ENCODE measurements around the gene FGF10.

FGF10 gene

DNA sequence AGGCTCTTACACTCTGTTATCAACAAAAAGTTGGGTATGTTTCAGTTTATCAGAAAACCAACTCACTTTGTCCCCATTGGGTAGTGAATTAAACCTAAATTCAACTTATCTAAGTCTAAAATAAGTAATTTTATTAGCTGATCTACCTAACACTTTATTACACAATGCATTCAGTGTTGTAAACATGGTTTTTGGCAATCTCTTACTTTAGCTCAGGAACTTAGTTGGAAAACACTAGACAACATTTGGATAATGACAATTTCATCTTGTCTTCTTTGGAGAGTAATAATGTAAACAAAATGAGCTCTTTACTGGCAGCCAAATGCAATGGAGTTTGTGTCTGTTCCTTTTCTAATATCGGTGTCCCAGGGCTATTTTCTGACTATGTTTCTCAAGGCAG is 33.0 kb downstream of the FGF10 start:
- no peak for DNase-seq (ENCODE audit: low read depth)

DNA sequence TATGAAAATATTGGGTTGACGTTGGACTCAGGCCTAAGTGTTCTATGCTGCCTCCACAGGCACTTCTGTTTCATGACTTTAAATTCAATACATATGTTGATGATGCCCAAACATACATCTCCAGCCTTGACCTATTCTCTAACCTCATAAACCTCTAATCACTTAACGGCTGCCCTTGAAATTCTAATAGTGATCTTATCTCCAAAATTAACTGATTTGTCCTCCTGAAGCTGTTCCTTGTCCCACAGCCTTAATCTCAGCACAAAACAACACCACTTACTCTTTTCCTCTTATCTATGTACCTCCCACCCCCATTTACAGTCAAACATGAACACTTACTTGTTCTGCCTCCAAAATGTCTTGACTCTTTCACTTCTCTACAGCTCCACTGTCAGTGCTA is 43.3 kb downstream of the FGF10 start:
- no peak for DNase-seq (ENCODE audit: low read depth)

DNA sequence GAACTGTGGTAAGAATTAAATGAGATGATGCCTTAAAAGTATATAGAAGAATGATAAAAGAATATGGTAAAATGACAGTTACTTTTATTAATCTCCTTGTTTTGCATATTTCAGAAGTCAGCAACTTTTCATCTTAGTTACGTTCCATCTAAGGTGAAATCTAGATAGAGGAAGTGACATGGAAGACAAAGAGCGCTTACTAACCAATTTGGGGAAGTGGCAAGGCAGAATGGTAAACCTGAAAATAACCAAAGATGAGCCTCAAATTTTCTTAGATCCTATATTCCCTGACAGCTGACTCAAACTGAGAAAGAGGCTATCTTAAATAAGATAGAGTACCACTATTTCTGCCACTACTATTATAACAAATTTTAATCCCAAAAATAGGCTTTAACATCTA is 52.5 kb downstream of the FGF10 start:
- no peak for DNase-seq (ENCODE audit: low read depth)

DNA sequence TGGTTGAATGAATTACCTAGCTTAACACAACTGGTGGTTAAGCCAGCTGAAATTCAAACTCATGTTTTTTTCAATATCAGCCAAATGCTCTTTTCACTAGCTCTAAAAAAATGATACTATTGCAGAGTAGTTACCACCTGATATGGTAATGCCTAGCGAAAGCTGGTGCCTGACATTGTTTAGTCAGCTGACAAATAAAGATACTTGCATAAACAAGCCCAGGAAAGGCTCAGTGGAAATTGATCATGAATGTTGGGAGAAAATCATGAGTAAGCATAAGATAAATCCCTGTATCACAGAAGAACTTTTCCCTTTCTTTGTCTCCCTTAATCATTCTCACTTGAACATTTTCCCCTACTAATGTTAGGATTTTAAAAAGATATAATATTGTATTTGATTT is 54.6 kb downstream of the FGF10 start:
- DNase-seq (ENCODE audit: low read depth), result no peak

DNA sequence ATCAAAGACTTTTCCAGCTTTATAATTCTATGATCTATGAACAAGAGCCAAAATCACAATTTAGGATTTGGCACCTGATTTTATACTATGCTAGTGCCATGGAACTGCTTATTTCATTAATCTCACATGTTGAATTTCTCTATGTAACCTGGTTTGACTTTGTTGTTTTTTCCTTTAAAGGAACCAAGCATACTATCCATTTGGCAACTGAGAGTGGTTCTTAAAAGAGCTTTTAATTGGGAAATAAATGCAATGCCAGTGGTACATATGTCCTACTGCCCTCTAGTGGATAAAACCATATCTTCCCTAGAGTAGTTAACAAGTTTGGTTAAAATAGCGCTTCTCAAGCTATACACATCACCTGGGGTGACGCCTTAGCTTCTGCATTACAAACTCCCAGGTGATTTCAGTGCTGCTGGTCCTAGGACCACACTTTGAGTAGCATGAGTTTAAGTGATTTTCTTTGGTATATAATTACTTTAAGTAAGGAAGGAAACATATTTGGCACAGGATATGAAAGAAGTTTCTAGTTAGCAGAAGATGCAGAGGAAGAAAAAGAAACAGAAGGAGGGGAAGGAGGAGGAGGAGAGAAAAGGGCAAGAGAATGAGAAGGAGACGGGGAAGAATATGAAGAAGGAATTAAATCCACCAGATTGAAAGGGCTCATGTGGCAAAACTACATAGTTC is 56.8 kb downstream of the FGF10 start:
- DNase-seq (ENCODE audit: low read depth), result no peak

DNA sequence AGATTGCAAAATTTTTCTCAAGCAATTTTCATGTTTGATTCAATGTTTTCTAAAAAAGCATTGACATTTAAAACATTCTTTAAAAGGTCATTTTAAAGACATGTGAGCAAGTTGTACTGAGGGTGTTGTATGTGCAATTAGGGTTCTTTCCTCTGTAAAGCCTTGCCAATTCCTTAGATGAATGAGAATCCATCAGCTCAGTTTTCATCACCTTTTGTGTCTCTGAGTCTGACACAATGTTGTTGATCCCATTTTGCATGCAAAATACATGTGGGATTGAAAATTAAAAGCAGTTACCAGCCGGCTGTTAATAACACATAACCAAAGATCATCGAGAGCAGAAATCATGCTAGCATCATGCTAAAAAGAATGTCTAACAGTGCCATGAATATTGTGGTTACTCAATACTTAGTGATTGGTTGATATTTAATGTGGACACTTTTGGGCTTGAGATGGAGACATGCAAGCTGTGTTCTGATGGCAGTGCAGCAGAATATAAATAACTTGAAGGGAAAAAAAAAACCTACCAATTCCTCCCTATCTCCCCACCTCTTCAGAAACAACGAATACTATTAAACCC is 57.7 kb downstream of the FGF10 start:
- no peak for DNase-seq (ENCODE audit: low read depth)

DNA sequence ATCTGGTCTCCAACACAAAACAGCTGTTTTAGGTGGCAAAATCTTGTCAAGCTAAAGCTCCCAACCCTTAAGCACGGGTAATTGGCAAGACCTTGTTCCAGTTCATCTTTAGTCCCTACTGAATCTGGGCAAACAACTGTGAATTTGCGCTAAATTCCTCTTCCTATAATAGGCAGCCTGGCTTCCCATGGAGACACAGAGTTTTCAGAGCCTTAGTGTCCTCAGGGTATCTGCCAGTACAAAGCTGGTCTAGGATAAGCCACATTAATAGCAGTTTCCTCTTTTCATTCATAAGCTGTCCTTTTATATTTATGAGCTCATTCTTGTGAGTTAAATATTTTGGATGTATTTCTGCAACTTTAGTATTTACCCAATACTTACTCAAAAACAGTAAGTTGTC is 59.5 kb downstream of the FGF10 start:
- DNase-seq (ENCODE audit: low read depth), result no peak

DNA sequence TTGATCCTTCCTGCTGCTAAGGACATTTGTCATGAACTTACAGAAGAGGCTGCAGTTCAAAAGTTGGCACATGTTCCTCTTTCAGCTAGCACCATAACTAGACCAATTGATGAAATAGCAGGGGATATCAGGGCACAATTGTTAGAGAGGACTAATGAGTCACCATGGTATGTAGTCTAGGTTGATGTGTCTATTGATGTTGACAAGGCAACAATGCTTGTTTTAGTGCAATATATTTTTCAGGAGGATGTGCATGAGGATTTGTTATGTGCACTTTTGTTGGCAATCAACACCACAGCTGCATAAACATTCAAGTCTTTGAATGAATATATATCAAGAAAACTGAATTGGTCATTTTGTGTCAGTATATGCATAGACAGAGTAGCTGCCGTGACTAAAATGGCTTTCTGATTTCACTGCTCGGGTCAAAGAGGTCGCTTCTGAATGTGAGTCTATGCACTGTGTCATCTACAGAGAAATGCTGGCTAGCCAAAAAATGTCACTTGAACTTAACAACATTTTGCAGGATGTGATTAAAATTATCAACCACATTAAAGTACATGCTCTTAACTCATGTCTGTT is 68.0 kb downstream of the FGF10 start:
- no peak for DNase-seq (ENCODE audit: low read depth)

DNA sequence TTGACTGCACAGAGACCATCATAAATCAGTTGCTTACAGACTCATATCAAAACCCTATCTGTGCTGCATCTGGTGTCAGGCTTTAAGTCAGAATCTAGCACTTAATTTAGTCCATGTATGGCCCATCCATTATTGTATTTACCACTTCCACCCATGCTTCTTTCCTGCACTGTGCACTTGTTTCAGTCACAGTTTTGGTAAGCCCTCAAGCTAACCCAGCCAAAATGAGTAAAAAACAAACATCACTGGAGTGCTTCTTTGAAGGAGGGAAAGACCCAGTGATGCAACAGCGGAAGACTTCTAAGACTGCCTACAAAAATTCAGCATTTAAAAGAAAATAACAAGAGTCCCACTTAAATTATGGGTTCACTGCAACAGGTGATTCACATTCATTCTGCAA is 69.0 kb downstream of the FGF10 start:
- no peak for DNase-seq (ENCODE audit: low read depth)

DNA sequence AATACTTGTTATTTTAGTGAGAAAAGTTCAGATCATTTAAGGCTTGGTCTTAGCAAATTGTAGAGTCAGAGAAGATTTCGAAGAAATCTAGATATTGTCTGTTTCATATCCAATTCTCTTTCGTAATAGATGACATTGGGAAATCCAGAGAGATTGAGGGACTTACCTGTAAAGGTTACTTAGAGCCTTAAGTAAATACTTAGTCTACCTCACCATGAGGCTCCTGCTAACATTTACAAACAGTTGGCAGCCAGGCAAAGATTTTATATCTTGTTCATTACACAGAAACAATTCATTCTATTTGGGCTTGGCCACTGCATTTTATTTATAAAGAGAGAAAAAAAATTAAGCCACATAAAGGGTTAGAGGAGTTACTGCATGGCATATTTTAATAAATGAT is 70.3 kb downstream of the FGF10 start:
- no peak for DNase-seq (ENCODE audit: low read depth)

DNA sequence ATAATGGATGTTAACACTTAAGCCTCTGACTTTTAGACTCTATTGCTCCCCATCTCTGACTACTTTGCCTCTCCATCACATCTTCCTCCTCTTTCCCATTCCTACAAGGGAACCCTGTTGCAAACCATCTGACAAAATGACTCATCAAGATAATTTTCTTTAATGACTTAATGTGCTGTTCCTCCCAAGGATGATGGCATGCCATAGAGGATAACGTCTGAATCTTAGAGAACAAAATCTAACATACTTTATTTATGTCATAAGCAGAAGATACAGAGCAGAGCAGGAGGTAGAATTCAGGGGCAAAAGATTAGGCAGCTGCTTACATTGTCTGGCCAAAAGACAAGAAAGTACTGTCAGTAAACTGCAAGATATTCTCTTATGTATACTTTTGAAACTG is 76.8 kb downstream of the FGF10 start:
- DNase-seq (ENCODE audit: low read depth), result no peak

DNA sequence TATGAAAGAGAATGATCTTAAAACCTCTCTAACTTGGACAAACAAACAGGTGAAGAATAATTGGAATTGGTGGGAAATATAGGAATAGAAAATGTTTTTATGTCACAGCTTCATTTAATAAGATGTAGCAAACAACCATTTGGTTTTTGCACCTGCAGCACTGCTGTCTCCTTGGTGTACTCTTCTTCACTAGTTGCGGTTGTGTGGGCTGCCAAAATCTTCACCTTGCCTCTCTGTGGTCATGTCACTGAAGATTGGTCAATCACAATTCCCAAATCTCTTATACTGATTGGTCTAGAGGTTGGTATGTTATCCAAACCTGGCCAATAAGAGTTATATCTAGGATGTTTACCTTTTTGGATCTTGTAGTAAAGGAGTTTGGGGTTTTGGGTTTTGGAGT is 88.7 kb downstream of the FGF10 start:
- no peak for DNase-seq (ENCODE audit: low read depth)

DNA sequence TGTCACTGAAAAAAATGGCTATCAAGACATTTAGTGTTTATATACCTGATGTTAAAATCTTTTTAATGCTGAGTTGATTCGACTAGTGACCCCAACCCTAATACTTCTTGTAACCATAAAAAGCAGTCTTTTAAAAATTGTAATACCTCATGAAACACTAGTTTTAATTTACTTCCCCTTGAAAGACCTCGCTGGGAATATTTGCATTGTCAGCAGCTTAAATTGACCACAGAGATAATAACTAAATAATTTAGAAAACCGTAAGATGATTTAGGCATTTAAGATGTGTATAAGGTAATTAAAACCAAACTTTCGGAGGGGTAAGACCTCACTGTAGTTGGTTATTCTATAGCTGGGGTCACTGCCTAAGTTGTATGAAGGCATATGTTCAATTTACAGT is 89.8 kb downstream of the FGF10 start:
- DNase-seq (ENCODE audit: low read depth), result no peak

DNA sequence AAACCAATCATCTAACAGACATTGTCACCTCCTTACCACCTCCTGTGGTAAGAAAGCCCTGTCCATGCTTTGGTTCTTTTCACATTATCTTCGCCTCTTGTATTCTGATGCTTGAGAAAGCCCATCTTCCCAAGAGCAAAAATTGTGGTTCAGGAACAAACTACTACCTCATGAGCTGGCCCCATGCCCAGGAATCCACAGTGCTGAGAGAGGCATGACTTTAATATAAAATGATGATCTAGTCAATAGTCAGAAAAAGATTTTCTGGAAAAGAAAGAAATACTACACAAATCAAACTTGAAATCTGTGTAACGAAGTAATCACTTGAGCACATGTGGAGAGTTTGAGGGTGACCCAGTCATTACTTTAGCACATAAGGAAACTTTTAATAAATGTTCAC is 94.7 kb downstream of the FGF10 start:
- no peak for DNase-seq (ENCODE audit: low read depth)

DNA sequence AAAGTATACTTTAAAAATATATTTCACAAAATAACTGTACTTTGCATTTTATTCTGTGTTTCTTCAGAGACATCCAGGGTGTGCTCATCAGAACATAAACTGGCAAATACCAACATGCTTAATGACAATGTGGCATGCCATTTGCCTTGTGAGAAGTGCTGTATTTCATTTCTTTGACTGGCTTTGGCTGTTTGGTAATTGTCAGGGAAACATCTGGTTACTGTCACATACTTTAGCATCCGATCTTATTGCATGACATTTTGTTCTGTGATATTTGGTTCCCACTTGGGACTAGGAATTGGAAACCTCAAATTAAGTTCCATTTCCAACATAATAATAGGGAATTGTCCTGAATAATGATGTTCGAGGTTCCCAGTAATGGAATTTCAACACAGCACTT is 96.5 kb downstream of the FGF10 start:
- DNase-seq (ENCODE audit: low read depth), result no peak

DNA sequence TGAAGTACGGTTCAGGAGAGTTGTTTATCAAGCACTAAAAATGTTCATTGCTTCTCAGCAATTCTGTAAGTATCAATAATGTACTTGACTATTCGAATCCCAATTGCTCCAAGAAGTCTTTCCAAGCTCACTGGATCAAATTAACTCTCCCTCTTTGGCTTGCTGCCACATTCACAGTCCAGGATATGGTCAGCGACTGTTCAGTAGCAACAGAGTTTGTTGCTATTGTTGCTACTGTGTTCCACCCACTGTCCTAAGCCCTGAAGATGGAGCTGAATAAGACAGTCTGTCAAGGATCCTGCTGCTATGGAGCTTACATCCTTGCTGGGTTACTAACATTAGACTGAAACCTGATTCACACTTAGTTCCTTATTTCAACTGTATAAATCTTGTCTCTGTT is 110.8 kb downstream of the FGF10 start:
- no peak for DNase-seq (ENCODE audit: low read depth)

DNA sequence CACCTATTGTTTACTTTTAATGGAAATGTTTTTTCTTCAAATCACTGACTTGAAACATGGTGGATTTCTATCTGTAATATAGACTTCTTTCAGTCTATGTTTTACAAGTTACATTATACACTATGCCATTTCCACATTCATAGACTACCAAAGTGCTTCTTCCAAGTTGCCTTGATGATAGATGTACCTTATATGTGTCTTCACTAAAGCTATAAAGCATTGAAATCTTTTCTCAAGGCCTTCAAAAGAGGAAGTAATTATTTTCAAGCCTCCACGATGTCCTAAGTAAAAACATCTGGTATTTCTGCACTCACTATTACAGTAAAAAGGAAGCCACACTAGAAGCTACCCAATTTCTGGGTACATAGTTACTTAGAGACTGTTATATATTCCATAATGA is 113.3 kb downstream of the FGF10 start:
- no peak for DNase-seq (ENCODE audit: low read depth)

DNA sequence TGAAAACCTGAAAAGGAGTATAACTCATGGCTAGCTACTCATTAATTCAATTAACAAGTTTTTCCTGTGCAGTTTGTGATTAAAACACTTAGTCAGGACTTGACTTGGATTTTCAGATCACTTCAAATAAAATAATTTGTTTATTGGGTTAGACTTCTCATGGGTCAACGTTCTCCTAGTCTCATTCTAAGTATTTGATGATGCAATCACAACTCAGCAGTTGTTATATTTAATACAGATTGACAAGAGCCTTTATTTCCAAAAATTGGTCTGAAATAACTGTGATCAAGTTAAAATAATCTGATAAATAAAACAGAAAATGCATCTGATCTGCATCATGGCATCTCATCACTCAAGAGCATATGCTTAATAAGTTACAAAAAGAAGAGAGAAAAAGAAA is 113.9 kb downstream of the FGF10 start:
- DNase-seq (ENCODE audit: low read depth), result no peak

DNA sequence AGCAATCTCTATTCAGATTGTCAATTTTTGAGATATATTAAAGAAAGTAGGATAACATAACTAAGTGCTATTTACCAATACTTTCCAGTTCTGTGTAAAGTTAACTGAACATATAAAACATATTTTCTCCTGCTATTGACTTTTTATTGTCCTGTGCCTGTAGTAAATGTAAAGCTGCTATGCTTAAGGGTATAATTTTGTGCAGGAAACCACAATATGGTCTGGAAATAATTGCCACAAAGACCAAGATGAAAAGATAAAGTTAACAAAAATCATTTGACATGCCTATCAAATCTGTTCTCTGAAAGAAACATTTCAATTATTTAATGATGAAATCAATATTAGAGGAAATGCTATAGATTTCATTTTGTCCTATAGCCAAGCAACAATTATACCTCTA is 121.3 kb downstream of the FGF10 start:
- DNase-seq (ENCODE audit: low read depth), result no peak

DNA sequence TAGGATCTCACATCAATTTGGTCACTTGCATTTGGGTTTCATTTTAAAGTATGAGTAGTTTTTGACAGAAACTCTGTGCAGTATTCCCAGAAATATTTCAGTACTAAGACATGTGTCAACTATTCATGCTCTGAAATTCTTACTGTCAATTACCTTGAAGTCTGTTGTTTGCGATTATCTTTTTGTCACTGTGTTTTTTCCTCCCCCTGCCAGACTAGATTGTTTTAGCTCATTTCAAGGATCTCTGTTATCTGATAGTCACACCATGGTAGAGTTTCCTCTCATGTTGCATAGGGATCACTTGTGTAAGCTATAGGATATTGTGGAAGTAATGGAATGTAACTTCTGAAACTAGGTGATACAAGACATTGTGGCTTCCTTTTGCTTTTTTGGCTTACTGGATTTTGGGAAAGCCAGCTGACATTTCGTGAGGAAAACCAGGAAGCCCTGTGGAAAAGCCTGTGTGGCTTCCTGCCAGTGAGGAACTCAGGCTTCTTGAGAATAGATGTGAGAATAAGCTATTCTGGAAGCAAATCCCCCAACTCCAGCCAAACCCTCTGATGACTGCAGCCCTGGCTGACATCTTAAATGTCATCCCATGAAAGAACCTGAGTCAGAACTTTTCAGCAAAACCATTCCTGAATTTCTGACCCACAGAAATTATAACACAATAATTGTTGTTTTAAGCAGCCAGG is 122.2 kb downstream of the FGF10 start:
- no peak for DNase-seq (ENCODE audit: low read depth)

DNA sequence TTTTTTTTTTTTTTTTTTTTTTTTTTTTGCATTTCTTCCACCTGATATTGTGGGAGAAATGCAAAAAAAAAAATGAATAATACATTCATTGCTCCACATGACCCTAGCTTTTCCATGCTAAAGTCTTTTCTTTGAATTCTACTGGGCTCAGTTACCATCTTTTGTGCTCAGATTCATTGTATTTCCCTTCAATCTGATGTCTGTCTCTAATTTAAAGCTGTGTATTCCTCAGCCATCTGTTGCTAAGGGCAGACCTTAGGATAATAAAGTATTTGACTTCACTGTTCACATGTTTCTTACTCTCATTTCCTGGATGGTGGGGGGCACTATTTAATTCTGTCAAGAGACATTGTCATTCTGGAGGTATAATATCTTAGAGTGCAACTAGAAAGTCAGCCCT is 123.5 kb downstream of the FGF10 start:
- DNase-seq (ENCODE audit: low read depth), result no peak

DNA sequence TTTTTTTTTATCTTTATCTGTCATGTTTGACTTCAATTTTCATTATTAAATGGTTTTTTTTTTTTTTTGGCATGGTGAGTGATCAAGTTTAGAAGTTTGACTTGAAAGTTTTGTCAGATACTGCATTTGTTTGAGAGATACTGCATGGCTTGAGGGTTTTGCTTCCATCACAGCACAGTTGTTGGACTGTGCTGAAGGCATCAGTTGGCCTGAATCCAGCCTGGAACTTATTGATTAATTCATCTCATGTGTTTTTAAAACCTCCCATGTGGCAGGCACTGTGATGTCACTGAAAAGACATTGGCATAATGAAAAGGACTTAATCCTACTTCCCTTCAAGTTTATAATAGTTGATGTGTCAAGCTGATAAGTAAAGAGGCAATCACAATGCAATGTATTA is 128.4 kb downstream of the FGF10 start:
- DNase-seq (ENCODE audit: low read depth), result no peak

DNA sequence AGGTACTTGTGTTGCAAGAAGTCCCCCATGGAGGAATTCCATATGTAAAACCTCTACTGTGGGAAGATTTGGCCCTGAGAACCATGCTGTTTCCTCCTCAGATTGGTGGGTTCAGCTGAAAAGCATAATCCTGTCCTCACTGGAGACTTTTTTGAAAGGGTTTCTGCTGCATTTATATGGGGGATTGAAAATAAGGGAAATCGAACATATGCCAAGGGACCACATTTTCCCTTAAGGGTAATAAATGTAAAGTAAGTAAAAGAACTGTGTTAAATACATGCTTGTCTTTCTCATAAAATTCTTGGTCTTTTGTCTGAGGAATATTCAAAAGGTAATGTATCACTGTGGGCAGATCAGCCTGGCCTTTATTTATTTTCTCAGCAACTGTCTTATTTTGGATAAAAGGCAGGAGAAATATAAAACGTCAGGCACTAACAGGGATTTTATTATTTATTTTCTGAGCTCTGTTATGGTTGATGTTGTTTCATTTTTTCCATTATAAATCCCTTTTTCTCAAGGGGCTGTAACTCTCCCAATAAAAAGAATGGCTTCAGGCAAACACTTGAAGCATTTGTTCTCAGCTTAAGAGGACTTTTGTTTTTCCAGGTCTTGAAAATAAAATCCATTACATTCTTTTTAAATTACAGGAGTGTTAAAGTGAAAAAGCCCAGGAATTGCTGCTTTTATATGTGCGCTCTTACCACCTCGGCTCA is 131.4 kb downstream of the FGF10 start:
- DNase-seq (ENCODE audit: low read depth), result no peak

Measured in stimulated activated CD8-positive, alpha-beta memory T cell treated with anti-CD3 and anti-CD28 coated beads, Interleukin-15, amount 100 ng/mL, for 24 hours (primary cell).